D721Med (cell line): ENCODE data around the gene DAB2IP.

Source experiments
- DNase-seq: peaks from one replicate; pipeline ENCODE4 v3.0.0; 2011; ENCODE audit warnings: low spot score; ENCODE audit not compliant: insufficient read length
- FAIRE-seq: peaks from 2 replicates; lab custom pipeline; 2011; peaks lifted over from hg19 to GRCh38; lab: Jason Lieb, UNC
- TF ChIP-seq, protein P1 (sequence below): IDR thresholded peaks from 2 replicates; pipeline ENCODE4 v1.5.1; 2012; ENCODE audit warnings: mild to moderate bottlenecking, control low read depth; ENCODE audit not compliant: insufficient read depth; ENCODE audit errors: missing control alignments

The DAB2IP gene

DNA sequence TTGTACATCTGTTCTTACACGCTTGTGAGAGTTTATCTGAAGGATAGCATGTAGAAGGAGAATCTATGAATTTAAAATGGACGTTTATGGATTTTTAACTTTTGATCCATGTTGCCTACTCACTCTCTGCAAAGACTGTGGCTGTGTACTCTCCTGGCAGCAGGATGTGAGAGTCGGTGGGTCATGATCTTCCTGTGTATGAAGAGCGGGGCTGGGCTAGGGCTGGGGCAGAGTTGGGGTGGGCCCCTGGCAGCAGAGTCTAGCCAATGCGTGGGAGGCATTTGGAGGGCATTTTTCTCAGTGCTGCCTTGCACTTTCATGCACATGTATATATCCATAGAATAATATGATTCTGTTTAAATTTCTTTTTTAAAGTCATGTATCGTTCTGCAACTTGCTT, 24.0 kb upstream of the DAB2IP start:
- no peak for FAIRE-seq
- TF ChIP-seq, protein P1, sequence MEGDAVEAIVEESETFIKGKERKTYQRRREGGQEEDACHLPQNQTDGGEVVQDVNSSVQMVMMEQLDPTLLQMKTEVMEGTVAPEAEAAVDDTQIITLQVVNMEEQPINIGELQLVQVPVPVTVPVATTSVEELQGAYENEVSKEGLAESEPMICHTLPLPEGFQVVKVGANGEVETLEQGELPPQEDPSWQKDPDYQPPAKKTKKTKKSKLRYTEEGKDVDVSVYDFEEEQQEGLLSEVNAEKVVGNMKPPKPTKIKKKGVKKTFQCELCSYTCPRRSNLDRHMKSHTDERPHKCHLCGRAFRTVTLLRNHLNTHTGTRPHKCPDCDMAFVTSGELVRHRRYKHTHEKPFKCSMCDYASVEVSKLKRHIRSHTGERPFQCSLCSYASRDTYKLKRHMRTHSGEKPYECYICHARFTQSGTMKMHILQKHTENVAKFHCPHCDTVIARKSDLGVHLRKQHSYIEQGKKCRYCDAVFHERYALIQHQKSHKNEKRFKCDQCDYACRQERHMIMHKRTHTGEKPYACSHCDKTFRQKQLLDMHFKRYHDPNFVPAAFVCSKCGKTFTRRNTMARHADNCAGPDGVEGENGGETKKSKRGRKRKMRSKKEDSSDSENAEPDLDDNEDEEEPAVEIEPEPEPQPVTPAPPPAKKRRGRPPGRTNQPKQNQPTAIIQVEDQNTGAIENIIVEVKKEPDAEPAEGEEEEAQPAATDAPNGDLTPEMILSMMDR: no peak
- no peak for DNase-seq

DNA sequence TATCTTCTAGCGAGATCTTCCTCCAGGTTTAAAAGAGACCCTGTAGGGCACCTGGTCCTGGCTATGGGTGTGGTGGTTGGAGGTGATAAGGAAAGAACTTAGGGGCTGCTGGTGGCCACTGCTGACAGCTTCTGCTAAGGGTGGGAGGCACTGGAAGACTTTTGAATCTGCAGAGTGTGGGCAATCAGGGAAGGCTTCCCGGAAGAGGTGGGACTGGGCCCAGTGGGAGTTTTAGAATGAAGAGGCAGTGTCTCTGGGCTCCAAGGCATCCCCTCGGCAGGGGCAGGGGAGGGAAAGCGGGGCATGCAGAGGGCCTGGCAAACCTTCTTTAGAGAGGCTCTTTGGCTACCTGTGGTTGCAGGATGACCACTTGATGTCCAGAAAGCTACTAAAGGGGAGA, 23.0 kb upstream of the DAB2IP start:
- DNase-seq (no peak), FAIRE-seq (no peak)
- TF ChIP-seq, protein P1: no peak

DNA sequence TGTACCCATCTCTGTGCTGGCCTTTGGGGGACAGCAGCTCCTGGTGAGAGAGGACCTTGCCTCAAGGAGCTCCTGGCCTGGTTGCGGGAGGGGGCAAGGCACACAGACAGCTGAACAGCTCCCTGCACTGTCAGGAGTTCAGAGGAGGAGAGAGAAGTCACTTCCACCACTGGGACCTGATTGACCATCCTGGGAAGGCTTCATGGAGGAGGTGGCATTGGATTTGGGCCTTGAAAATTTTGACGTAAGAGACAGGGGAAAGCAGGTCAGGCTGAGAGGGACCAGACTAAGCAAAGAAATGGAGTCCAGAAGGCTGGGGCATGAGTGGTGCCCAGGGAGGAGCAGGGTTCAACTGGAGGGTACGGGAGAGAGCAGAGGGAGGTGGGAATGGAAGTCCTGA, 20.3 kb upstream of the DAB2IP start:
- TF ChIP-seq, protein P1: no peak
- FAIRE-seq: no peak
- DNase-seq: no peak

DNA sequence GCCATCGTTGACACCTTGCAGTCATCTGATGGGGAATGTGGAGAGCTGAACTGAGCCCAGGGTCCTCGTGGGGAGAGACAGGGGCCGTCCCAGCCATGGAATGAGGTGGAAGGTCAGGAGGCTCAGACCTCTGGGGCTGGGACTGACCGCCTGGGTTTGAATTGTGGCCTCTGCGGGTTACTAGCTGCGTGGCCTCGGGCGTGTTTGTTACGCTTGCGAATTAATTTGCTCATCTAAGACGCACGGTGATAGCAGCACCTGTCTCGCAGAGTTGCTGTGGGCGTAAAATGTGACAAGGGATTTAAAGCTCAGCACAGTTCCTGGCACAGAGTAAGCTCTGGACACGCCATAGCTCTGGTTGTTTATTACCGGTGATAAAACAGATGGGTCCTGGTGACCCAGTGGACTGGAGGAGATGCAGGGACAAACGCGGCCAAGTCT, 19.4 kb upstream of the DAB2IP start:
- DNase-seq (no peak), FAIRE-seq (no peak)
- TF ChIP-seq, protein P1: no peak

DNA sequence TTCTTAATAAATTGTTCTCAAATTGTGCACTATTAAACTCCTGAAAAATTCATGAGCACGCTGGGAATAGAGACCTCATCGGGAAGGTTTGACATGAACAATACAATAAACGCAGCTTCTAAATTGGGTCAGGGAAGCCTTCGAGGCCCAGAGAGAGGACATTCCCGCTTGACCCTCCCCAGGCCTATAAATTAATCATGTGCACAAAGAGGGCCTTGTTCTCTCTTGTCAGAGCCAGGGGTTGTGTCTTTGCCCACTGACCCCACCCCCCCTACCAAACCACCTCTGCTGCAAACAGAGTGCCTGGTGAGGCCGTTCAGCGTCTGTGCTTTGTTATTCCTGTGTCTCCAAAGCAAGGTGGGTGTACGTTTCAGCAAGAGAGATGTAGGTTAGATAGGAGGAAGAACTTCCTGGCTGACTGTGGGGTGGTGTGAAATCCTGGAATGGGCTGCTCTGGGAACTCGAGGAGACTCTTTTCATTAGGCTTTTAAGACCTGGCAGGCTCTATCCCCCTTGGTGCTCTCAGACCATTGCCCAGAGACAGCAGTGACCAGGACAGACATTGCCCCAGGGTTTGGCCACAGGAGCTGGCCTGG, 18.2 kb upstream of the DAB2IP start:
- no peak for FAIRE-seq
- DNase-seq: no peak
- TF ChIP-seq, protein P1: no peak

DNA sequence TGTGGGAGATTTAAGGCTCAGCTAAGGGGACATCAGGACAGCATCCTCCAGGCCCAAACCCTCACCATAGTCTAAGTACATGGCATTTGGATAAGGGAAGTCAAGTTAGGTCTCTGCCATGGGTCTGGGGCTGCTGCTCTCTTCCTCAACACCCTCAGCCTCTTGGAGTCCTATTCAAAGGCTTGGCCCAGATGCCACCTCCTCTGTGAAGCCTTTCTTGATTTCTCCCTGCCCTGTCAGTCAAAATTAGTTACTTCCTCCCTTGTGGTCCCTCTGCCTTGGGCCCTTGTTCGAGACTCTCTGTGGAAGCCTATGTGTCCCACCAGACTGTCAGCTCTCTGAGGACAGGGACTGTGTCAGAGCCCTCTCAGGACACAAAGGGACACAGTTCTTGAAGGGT, 17.7 kb upstream of the DAB2IP start:
- no peak for DNase-seq
- FAIRE-seq: no peak
- TF ChIP-seq, protein P1: no peak
